GM12874 (cell line): ENCODE results near the gene ZFP36L1.

Experiments used
- CTCF ChIP-seq: IDR thresholded peaks from 2 replicates; pipeline ENCODE4 v1.5.1; 2011; ENCODE audit warnings: low read depth, mild to moderate bottlenecking, control low read depth, low read length, moderate library complexity; ENCODE audit not compliant: insufficient read depth

ZFP36L1 gene

GRCh38 chr14:68753690-68754089 lies 39.2 kb downstream of the ZFP36L1 start:
- TF ChIP-seq CTCF: no peak

GRCh38 chr14:68752271-68753006 lies 40.4 kb downstream of the ZFP36L1 start:
- TF ChIP-seq CTCF: no peak

GRCh38 chr14:68749487-68750475 lies 43.1 kb downstream of the ZFP36L1 start:
- TF ChIP-seq CTCF: no peak

GRCh38 chr14:68748691-68749090 lies 44.2 kb downstream of the ZFP36L1 start:
- no peak for TF ChIP-seq CTCF

GRCh38 chr14:68748260-68748659 lies 44.6 kb downstream of the ZFP36L1 start:
- TF ChIP-seq CTCF: no peak

- no peak for TF ChIP-seq CTCF
Observed at GRCh38 chr14:68747393-68747792, 45.5 kb downstream of the ZFP36L1 start.

- TF ChIP-seq CTCF: no peak
Observed at GRCh38 chr14:68744613-68745012, 48.3 kb downstream of the ZFP36L1 start.
